ENCODE data around the gene LYRM4.

LYRM4 gene

DNA sequence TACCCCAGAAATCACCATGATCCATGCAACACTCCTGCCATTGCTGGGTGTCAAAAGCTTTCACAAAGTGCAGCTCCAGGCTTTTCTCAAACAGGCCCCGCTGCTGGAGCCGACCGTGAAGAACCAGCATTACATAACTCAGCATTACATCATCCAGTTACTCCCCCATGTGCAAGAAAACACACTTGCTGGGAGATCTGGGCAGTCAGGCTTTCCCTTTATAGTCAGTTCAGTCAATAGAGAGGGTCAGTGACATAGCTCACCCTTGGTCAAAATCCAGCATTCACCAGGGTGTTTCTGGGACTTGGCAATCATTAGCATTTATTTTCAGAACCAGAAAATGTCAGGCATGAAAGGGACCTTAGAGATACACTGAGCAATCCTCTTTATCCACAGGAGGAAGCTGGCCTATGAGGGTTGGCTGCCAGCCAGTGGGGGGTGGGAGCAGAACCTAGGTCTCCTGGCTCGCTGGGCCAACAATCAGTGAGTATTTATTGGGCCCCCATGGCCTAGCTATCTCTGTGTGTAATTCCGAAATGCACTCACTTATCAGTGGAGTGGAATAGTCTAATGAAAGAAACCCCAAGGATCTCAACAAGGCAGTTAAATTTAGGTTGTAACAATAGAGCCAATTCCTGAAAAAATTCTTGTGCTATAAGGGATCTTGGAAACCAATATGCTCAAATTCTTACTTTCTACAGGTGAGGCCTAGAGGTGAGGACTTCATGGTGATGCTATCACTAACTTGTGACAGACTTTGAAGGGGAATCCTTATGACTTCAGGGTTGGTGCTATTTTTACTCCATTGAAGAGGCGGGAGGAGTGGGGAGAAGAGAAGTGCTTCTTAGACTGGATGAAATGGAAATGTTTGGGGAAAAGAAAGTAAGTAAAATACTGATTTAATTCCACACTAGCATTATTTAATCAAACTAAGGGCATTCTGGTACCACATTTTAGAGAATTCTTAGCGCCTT lies 54.6 kb downstream of the LYRM4 start:
- no peak for DNase-seq (ENCODE audit: low spot score)

DNA sequence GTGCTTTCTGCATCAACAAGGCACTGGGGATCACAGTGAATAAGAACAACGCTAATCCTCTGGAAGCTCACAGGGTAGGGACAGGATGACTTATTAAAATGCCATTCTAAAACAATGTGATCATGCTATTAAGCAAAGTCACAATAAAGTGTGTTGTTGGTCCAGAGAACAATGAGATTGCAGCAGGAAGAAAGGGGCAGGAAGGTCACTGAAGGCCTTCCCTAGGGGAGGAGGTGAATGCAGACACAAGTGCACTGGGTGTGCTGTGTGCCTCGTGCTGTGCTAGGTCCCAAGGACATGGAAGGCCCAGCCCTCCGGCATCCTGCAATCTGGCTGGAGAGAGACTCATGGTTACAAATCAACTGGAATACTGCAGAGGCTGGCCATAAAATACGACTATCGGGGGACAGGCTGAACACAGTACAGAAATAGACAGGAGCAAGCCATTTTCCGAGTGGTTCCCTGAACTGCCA lies 55.7 kb downstream of the LYRM4 start:
- no peak for DNase-seq (ENCODE audit: low spot score)

DNA sequence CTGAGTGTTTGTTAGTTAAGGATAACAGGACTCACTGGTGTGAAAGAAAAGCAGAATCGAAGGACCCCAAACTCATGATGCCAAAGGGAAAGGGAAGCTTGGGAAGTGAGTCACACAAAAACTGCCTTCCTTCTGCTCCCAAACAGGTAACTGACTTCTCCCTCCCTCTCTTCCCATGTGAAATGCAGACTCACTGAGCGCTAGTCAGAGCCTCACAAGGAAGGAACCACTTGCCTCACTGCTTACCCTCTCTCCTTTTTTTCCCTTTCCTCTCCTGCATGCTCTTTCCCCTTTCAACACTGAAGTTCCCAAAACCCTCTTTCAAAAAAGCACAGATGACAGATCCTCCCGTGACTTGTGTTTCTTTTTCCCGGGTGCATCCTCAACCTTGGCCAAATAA lies 56.4 kb downstream of the LYRM4 start:
- no peak for DNase-seq (ENCODE audit: low spot score)

DNA sequence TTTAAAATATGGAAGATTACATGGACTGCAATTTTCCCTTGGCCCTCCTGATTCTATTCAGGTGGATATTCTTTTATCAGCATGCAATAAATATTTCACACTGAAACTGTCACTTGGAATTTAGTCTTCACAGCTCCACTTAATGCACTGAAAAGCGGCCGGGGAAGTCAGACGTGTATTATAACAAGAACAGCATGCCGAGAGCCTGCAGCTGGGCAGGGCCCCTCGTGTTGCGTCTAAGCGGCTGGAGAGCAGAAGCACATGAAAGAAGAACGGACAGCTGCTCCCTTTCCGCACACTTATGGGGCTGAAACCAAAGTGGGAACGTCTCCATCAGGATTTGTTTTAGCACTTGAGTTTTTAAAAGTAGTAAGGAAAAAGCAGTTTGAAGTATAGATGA lies 57.2 kb downstream of the LYRM4 start:
- DNase-seq (ENCODE audit: low spot score): no peak

DNA sequence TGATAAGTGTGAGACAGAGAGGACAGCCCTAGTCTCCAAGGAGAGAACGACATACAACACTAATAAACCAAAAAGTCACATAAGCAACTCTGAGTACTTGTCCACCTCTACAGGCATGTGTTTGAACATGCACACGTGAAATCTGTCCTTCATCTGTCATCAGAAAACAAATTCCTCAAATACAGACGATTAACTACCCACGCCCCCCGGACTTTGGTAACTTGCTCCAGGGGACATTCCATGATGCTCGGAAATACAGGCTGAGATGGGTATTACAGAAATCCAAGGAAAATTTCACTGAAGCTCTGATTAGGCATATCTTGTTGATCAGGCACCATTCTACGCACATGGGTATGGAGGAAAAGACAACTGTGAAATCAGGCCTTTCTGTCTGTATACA lies 57.8 kb downstream of the LYRM4 start:
- DNase-seq (ENCODE audit: low spot score): no peak

DNA sequence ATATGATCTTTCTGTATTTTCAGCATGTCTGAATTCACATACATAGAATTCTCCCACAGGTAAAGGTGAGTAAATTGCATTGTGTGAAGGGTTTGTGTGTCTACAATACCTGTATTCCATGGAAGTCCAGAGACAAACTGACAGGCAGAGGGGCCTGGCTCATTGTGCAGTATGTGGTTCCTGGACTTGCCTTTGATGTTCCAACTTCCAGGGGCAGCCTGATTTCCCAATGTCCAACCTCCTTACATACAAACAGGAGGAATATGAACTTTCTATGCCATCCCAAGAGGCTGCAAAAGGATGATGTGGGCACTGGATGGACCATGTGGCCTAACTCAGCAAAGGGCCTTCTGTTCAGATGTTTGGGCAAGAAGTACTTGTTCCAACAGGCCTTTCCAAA lies 58.5 kb downstream of the LYRM4 start:
- DNase-seq (ENCODE audit: low spot score): no peak

- no peak for DNase-seq (ENCODE audit: low spot score)
These were observed 59.5 kb downstream of the LYRM4 start for GRCh38 chr6:5201271-5201670.

DNA sequence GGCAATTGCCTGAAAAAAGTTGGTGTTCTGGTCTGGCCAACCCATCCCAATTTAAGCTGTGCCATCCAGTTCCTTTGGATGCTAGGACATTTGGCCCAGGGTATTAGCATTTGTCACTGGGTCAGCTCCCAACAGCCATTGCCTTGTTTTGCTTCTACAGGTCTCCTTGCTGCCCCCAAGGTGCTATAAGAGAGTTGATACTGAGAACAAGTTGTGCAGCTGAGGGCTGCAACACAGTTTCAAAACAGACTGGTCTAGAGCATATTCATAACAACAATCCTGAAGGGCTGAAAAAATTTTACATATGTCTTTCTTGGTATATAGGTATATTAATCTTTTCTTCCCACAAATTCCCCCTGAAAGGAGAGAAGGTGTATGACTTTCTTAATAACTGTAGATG lies 61.0 kb downstream of the LYRM4 start:
- DNase-seq (ENCODE audit: low spot score): no peak

- no peak for DNase-seq (ENCODE audit: low spot score)
These were observed 61.5 kb downstream of the LYRM4 start for GRCh38 chr6:5199283-5199682.

- no peak for DNase-seq (ENCODE audit: low spot score)
These were observed 63.7 kb downstream of the LYRM4 start for GRCh38 chr6:5197084-5197483.

DNA sequence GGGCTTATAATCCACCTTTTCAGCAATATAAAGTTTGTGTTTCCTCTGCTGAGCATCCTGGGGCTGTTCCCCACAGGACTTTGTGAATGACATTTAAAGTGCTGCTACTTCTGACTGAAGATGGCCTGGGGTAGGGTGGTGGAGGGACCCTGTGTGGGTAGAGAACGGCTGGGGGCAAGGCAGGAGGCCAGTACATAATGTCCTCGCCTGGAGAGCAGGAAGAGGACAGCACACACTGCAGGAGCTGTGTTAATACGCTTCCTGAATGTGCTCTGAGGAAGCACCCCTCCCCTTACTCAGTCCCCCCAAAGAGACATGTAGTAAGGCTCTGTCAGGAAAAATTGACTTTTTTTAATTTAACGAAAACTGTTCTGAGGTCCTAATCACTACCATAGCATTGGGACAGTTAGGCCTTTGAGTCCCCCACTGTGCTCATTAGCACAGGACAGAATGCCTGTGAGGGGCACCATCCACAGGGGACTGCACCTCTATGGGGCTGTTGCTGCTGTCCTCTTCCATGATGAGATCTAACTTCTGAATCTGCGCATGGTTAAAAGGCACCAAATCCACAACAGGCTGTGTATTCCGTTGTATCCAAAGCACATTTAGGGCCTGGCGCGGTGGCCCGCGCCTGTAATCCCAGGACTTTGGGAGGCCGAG lies 68.5 kb downstream of the LYRM4 start:
- DNase-seq (ENCODE audit: low spot score): no peak

- no peak for DNase-seq (ENCODE audit: low spot score)
These were observed 69.0 kb downstream of the LYRM4 start for GRCh38 chr6:5191722-5192121.

DNA sequence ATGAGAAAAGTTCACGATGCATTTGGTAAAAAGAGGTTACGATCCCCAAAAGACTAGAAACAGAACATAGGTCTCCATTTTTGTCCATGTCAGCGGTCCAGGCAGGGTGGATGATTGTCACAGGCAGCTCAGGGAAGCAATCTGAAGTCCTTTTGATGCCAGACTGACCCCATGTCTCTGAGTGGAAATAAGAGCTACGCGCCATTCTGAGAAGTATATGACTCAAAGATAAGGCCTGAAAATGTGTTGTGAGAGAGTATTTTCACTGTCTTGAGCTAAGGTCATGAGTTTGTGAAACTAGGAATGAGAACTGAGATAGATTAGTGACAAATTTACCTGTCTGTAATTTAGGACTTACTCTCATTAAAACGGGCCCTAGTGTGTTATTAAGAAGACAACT lies 69.5 kb downstream of the LYRM4 start:
- DNase-seq (ENCODE audit: low spot score): no peak

DNA sequence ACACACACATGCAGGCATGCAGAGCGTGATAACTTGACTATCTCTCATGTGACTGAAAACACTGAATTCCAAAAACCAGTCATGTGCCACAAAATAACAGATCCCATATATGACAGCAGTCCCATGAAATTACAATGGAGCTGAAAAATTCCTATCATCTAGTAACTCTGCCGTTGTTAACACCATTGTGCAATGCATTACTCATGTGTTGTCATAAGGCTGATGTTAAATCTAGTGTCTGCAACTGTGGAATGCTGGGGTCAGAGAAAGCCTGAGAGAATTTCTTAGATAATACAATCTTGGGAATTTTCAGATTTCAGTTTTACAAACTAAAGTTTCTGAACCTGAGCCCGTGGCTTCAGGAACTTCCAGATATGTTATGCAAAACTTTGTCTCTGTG lies 70.2 kb downstream of the LYRM4 start:
- no peak for DNase-seq (ENCODE audit: low spot score)

DNA sequence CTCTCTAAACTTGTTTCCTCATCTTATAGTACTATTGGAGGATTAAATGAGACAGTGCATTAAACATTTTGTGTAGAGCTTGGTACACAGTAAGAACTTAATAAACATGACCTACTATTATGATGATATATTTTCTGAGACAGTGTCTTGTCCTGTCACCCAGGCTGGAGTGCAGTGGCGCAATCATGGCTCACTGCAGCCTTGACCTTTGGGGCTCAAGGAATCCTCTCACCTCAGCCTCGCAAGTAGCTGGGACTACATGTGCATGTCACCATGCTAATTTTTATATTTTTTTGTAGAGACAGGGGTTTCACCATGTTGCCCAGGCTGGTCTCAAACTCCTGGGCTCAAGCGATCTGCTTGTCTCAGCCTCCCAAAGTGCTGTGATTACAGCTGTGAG lies 72.1 kb downstream of the LYRM4 start:
- no peak for DNase-seq (ENCODE audit: low spot score)

DNA sequence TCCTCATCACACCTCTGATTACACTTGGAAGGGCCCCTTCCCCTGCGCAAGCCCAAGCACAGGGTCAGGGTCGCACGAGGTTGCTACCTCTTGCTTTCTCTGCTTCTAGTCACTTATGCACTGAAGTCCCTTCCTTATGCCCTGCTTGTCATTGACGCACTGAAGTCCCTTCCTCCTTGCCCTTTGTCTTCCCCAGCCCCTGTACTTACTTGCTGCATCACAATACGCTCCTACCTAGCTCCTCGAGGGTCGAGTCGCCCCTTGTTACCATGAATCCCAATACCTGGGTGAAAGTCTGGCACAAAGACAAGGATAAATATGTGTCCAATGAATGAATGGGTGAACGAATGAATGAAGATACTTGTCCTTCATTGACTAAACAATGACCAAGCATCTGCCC lies 75.9 kb downstream of the LYRM4 start:
- DNase-seq (ENCODE audit: low spot score): no peak

DNA sequence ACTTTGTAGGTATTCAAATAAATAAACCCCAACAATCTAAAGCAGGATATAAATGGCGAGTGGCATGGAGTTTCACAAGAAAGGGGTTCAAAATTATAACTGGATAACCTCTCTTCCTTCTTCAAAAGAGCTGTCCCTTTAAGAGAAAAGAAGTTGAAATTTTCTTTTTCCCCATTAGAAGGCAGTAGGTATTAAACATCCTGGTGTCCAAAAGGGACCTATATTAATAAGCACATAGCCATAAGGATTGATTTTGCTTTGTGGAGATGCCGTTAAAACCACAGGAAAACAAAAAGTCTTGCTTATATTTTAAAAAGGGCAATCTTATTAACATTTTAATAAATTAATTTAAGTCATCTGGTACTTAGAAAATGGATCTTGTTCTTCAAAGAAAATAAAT lies 76.5 kb downstream of the LYRM4 start:
- no peak for DNase-seq (ENCODE audit: low spot score)

DNA sequence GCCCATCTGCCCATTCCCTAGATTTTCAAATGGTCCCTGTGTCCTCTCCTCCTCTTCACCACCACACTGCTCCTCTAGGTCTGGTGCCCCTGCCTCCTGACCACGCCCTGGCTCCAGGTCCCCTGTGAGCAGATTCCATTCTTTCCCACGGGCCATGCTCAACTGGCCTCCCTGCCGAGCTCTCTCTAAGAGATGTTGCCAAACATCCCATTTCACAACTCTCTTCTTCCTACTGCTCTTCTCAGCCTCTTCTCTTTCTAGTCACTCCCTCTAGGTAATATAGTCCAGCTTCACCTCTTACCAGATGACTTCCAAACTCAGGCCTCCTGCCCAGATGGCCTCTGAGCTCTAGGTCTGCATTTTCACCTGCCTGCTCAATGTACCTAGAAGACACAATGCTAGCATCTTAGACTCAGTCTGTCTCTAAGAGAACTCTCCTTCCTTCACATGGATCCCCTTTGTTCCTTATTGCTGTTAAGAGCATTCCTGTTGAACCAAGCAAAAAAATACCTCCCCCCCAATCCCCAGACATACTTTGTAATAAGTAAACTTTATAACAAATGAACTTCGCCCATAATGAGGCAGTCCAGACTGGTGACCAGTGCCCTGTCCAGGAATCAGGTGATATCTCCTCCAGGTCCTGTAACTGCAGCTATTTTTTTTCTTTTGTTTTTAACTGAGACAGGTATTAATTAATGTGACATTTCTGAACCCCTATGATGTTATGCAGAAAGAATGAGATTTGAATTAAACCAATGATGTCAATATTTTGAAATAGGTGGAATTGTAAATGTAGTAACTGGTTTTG lies 79.0 kb downstream of the LYRM4 start:
- no peak for DNase-seq (ENCODE audit: low spot score)

GRCh38 chr6:5180636-5181035 lies 80.1 kb downstream of the LYRM4 start:
- DNase-seq (ENCODE audit: low spot score): no peak

GRCh38 chr6:5179917-5180316 lies 80.8 kb downstream of the LYRM4 start:
- no peak for DNase-seq (ENCODE audit: low spot score)

DNA sequence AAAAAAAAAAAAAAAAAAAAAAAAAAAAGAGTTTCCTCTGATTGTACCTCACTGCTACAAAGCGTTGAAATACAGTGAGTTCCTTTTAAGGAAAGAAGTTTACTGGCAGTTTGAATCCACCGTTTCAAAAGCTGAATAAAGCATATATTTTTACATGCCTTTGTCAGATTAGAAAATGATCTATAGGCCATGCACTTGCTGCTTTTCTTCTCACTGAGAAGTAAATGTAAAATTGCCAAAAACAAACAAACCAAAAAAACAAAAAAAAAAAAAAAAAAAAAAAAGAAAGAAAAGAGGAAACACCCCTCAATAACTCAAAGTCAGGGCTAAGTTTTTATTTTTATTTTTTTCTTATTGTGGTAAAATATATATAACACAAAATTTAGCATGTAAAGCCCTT lies 81.9 kb downstream of the LYRM4 start:
- DNase-seq (ENCODE audit: low spot score): no peak

GRCh38 chr6:5175635-5176034 lies 85.1 kb downstream of the LYRM4 start:
- DNase-seq (ENCODE audit: low spot score): no peak

Data from hematopoietic multipotent progenitor cell treated with erythropoietin and hydrocortisone succinate and interleukin-3 and kit ligand, for 17 days (in vitro differentiated cells).